CD8-positive, alpha-beta memory T cell (primary cell): ENCODE results near the gene EFHC1. TPM values are rescaled to one million over a fixed set of nuclear protein-coding genes. Genes with fewer than 3 reads are reported as not detected.

Experiments used
- CTCF ChIA-PET: fragments of 350-600 bp; sonication (Branson Sonifier 250); formaldehyde crosslinking; loops from one replicate; lab custom pipeline; 2021; ENCODE audit warnings: antibody characterized with exemption; lab: Charles Lee
- POLR2A ChIA-PET: fragments of 350-600 bp; sonication (Branson Sonifier 250); formaldehyde crosslinking; loops from one replicate; lab custom pipeline; 2021; ENCODE audit warnings: antibody characterized with exemption; lab: Charles Lee
- DNase-seq, 5 donors: peaks; one replicate each; pipeline versions ENCODE4 v3.0.0 to v3.0.0-alpha.2; 2020 to 2022; ENCODE audit warnings: mixed read lengths in 1 of 5
- H3K27ac ChIP-seq: one replicate; pipeline ENCODE4 v1.7.0; 2013; ENCODE audit warnings: low read depth, mild to moderate bottlenecking, low read length, moderate library complexity
- H3K27me3 ChIP-seq: 2 replicates; pipeline ENCODE4 v1.7.0; 2013; ENCODE audit warnings: low read length, mild to moderate bottlenecking; ENCODE audit not compliant: insufficient read depth, poor library complexity, severe bottlenecking
- H3K36me3 ChIP-seq: 2 replicates; pipeline ENCODE4 v1.7.0; 2013; ENCODE audit warnings: mild to moderate bottlenecking, low read length, moderate library complexity; ENCODE audit not compliant: insufficient read depth
- H3K4me1 ChIP-seq: 2 replicates; pipeline ENCODE4 v1.7.0; 2013; ENCODE audit warnings: mild to moderate bottlenecking, low read length, moderate library complexity; ENCODE audit not compliant: insufficient read depth
- H3K4me3 ChIP-seq: 2 replicates; pipeline ENCODE4 v1.7.0; 2013; ENCODE audit warnings: mild to moderate bottlenecking, low read length
- H3K9me3 ChIP-seq: 2 replicates; pipeline ENCODE4 v1.7.0; 2013; ENCODE audit warnings: mild to moderate bottlenecking, low read length
- H3K27ac Mint-ChIP-seq, 8 donors: one replicate each; pipeline ENCODE4 v1.8.0; 2020 to 2021; ENCODE audit warnings: mixed read lengths in 8 of 8, mild to moderate bottlenecking in 6 of 8, inconsistent platforms in 3 of 8, moderate library complexity in 3 of 8
- H3K27me3 Mint-ChIP-seq, 2 donors: one replicate each; pipeline ENCODE4 v1.8.0; 2020 to 2021; ENCODE audit warnings: mixed read lengths in 2 of 2, mild to moderate bottlenecking in 1 of 2, moderate library complexity in 1 of 2
- H3K36me3 Mint-ChIP-seq, 3 donors: one replicate each; pipeline ENCODE4 v1.8.0; 2020 to 2021; ENCODE audit warnings: mixed read lengths in 3 of 3, inconsistent platforms in 1 of 3, mild to moderate bottlenecking in 1 of 3
- H3K4me1 Mint-ChIP-seq, 3 donors: one replicate each; pipeline ENCODE4 v1.8.0; 2020 to 2021; ENCODE audit warnings: mixed read lengths in 3 of 3, inconsistent platforms in 1 of 3, mild to moderate bottlenecking in 1 of 3
- H3K4me3 Mint-ChIP-seq, 7 donors: one replicate each; pipeline ENCODE4 v1.8.0; 2020 to 2021; ENCODE audit warnings: mixed read lengths in 7 of 7, mild to moderate bottlenecking in 6 of 7, moderate library complexity in 4 of 7, inconsistent platforms in 2 of 7
- H3K9me3 Mint-ChIP-seq, 5 donors: one replicate each; pipeline ENCODE4 v1.8.0; 2020 to 2022; ENCODE audit warnings: mixed read lengths in 5 of 5, mild to moderate bottlenecking in 3 of 5, moderate library complexity in 2 of 5, inconsistent platforms in 1 of 5
- polyA plus RNA-seq: library from polyadenylated mRNA; unstranded; fragments of 300-500 nt; fragmentation: Illumina TruSeq; gene quantifications from one replicate; pipeline ENCODE4 v1.2.3, GENCODE V29; 2021
- total RNA-seq, 2 experiments: library from RNA; stranded (reverse); gene quantifications; one replicate each; pipeline ENCODE4 v1.2.3, GENCODE V29; 2021

Gene EFHC1
- total and polyA plus RNA-seq, 3 experiments from 2014 or later, result 1.9 to 5.1 (median 2.6) TPM

- Histone ChIP-seq H3K27me3 (no peaks in the 10 kb centered on the region), H3K4me3 (no peak overlapping the region), H3K27ac (no peak overlapping the region), H3K4me1 (peaks cover 31% of the 10 kb centered on the region), H3K36me3 (no peaks in the 10 kb centered on the region), H3K9me3 (no peaks in the 10 kb centered on the region)
- H3K27me3 Mint-ChIP-seq, result peaks cover 0 to 4% of the 10 kb centered on the region in 2 donors
- ChIA-PET POLR2A (no interaction called here), CTCF (no interaction called here)
- H3K27ac Mint-ChIP-seq, result no peak overlapping the region
- no peak overlapping the region for H3K4me3 Mint-ChIP-seq
- H3K36me3 Mint-ChIP-seq, result peaks cover 0 to 23% (median 5%) of the 10 kb centered on the region in 3 donors
- H3K9me3 Mint-ChIP-seq, result no peaks in the 10 kb centered on the region
- no peak for DNase-seq
- peaks cover 37 to 40% (median 40%) of the 10 kb centered on the region in 3 donors for H3K4me1 Mint-ChIP-seq
Observed at GRCh38 chr6:52533491-52533890, 113.3 kb downstream of the EFHC1 start.

GRCh38 chr6:52534363-52534762, 114.2 kb downstream of the EFHC1 start:
- H3K36me3 Mint-ChIP-seq, result peaks cover 0 to 20% (median 5%) of the 10 kb centered on the region in 3 donors
- peak overlapping the region in 2 of 8 donors; percentile 17 to 76 for H3K27ac Mint-ChIP-seq
- Histone ChIP-seq H3K4me1 (peaks cover 33% of the 10 kb centered on the region), H3K4me3 (no peak overlapping the region), H3K27ac (no peak overlapping the region), H3K36me3 (no peaks in the 10 kb centered on the region), H3K9me3 (no peaks in the 10 kb centered on the region), H3K27me3 (no peaks in the 10 kb centered on the region)
- peak overlapping the region in 1 of 7 donors; percentile 38 for H3K4me3 Mint-ChIP-seq
- no peak for DNase-seq
- H3K27me3 Mint-ChIP-seq, result peaks cover 0 to 4% of the 10 kb centered on the region in 2 donors
- no peaks in the 10 kb centered on the region for H3K9me3 Mint-ChIP-seq
- CTCF ChIA-PET, result interaction anchor here (0.9 to 1.4 kb wide), 4 partner anchors 9 to 64 kb away, joined by 3 to 4 read pairs (median 3); no protein-coding TSS in a partner anchor
- POLR2A ChIA-PET, result no interaction called here
- peaks cover 40 to 48% (median 48%) of the 10 kb centered on the region in 3 donors for H3K4me1 Mint-ChIP-seq

- Histone ChIP-seq H3K27me3 (no peaks in the 10 kb centered on the region), H3K36me3 (no peaks in the 10 kb centered on the region), H3K9me3 (no peaks in the 10 kb centered on the region), H3K4me3 (no peak overlapping the region), H3K4me1 (peaks cover 33% of the 10 kb centered on the region), H3K27ac (no peak overlapping the region)
- peak overlapping the region in 6 of 8 donors; percentile 11 to 80 (median 28) for H3K27ac Mint-ChIP-seq
- peak overlapping the region in 5 of 7 donors; percentile 20 to 84 (median 61) for H3K4me3 Mint-ChIP-seq
- H3K27me3 Mint-ChIP-seq, result peaks cover 0 to 4% of the 10 kb centered on the region in 2 donors
- peaks cover 43 to 55% (median 51%) of the 10 kb centered on the region in 3 donors for H3K4me1 Mint-ChIP-seq
- peaks cover 0 to 20% (median 7%) of the 10 kb centered on the region in 3 donors for H3K36me3 Mint-ChIP-seq
- ChIA-PET POLR2A (interaction anchor here (1.1 kb wide), 1 partner anchor 40 kb away, joined by 3 read pairs; no protein-coding TSS in a partner anchor), CTCF (interaction anchor here (0.9 to 1.4 kb wide), 4 partner anchors 9 to 63 kb away, joined by 3 to 4 read pairs (median 3); no protein-coding TSS in a partner anchor)
- no peaks in the 10 kb centered on the region for H3K9me3 Mint-ChIP-seq
- peak in 1 of 5 donors; percentile 2 for DNase-seq
Observed at GRCh38 chr6:52534966-52535390, 114.8 kb downstream of the EFHC1 start.

- H3K27me3 Mint-ChIP-seq, result peaks cover 0 to 4% of the 10 kb centered on the region in 2 donors
- H3K9me3 ChIP-seq, result no peaks in the 10 kb centered on the region
- H3K4me1 Mint-ChIP-seq, result peaks cover 43 to 60% (median 51%) of the 10 kb centered on the region in 3 donors
- POLR2A ChIA-PET, result interaction anchor here (1.1 kb wide), 1 partner anchor 39 kb away, joined by 3 read pairs; no protein-coding TSS in a partner anchor
- no peak overlapping the region for H3K4me3 ChIP-seq
- DNase-seq, result peak in 2 of 5 donors; percentile 15 to 23
- no peaks in the 10 kb centered on the region for H3K27me3 ChIP-seq
- H3K4me1 ChIP-seq, result peaks cover 33% of the 10 kb centered on the region
- no peaks in the 10 kb centered on the region for H3K36me3 ChIP-seq
- H3K27ac ChIP-seq, result no peak overlapping the region
- H3K4me3 Mint-ChIP-seq, result peak overlapping the region in 6 of 7 donors; percentile 48 to 74 (median 66)
- CTCF ChIA-PET, result interaction anchor here (0.7 to 1.4 kb wide), 6 partner anchors 8 to 62 kb away, joined by 3 to 4 read pairs (median 3); no protein-coding TSS in a partner anchor
- no peaks in the 10 kb centered on the region for H3K9me3 Mint-ChIP-seq
- peaks cover 0 to 17% (median 9%) of the 10 kb centered on the region in 3 donors for H3K36me3 Mint-ChIP-seq
- H3K27ac Mint-ChIP-seq, result peak overlapping the region in 6 of 8 donors; percentile 10 to 75 (median 62)
Observed at GRCh38 chr6:52535711-52536423, 115.7 kb downstream of the EFHC1 start.

GRCh38 chr6:52536424-52536916, 116.3 kb downstream of the EFHC1 start:
- Histone ChIP-seq H3K4me1 (peaks cover 33% of the 10 kb centered on the region), H3K27me3 (no peaks in the 10 kb centered on the region), H3K27ac (no peak overlapping the region), H3K36me3 (no peaks in the 10 kb centered on the region), H3K9me3 (no peaks in the 10 kb centered on the region), H3K4me3 (no peak overlapping the region)
- ChIA-PET POLR2A (no interaction called here), CTCF (interaction anchor here (0.5 to 1.4 kb wide), 5 partner anchors 8 to 138 kb away, joined by 3 to 4 read pairs (median 3); no protein-coding TSS in a partner anchor)
- H3K27ac Mint-ChIP-seq, result peak overlapping the region in 2 of 8 donors; percentile 10 to 13
- peaks cover 0 to 4% of the 10 kb centered on the region in 2 donors for H3K27me3 Mint-ChIP-seq
- H3K4me3 Mint-ChIP-seq, result peak overlapping the region in 2 of 7 donors; percentile 50 to 72
- H3K36me3 Mint-ChIP-seq, result peaks cover 0 to 17% (median 9%) of the 10 kb centered on the region in 3 donors
- DNase-seq, result no peak
- H3K9me3 Mint-ChIP-seq, result no peaks in the 10 kb centered on the region
- peaks cover 43 to 60% (median 51%) of the 10 kb centered on the region in 3 donors for H3K4me1 Mint-ChIP-seq

- no peaks in the 10 kb centered on the region for H3K27me3 ChIP-seq
- peaks cover 33% of the 10 kb centered on the region for H3K4me1 ChIP-seq
- Mint-ChIP-seq H3K36me3 (peaks cover 0 to 17% (median 6%) of the 10 kb centered on the region in 3 donors), H3K4me3 (peak overlapping the region in 6 of 7 donors; percentile 1 to 57 (median 14)), H3K4me1 (peaks cover 43 to 60% (median 51%) of the 10 kb centered on the region in 3 donors), H3K27me3 (peaks cover 0 to 4% of the 10 kb centered on the region in 2 donors), H3K9me3 (no peaks in the 10 kb centered on the region), H3K27ac (peak overlapping the region in 5 of 8 donors; percentile 2 to 26 (median 10))
- H3K9me3 ChIP-seq, result no peaks in the 10 kb centered on the region
- no peak overlapping the region for H3K4me3 ChIP-seq
- no peaks in the 10 kb centered on the region for H3K36me3 ChIP-seq
- ChIA-PET CTCF (interaction anchor here (0.5 to 1.4 kb wide), 2 partner anchors 16 to 138 kb away, joined by 3 read pairs; no protein-coding TSS in a partner anchor), POLR2A (no interaction called here)
- DNase-seq, result peak in 1 of 5 donors; percentile 6
- no peak overlapping the region for H3K27ac ChIP-seq
Observed at GRCh38 chr6:52537001-52537753, 117.0 kb downstream of the EFHC1 start.

- peaks cover 0 to 15% (median 6%) of the 10 kb centered on the region in 3 donors for H3K36me3 Mint-ChIP-seq
- Histone ChIP-seq H3K9me3 (no peaks in the 10 kb centered on the region), H3K4me1 (peaks cover 33% of the 10 kb centered on the region), H3K27me3 (no peaks in the 10 kb centered on the region), H3K36me3 (no peaks in the 10 kb centered on the region), H3K27ac (no peak overlapping the region), H3K4me3 (no peak overlapping the region)
- H3K4me3 Mint-ChIP-seq, result peak overlapping the region in 1 of 7 donors; percentile 22
- no peak for DNase-seq
- peaks cover 43 to 60% (median 51%) of the 10 kb centered on the region in 3 donors for H3K4me1 Mint-ChIP-seq
- CTCF ChIA-PET, result no interaction called here
- H3K27me3 Mint-ChIP-seq, result peaks cover 0 to 4% of the 10 kb centered on the region in 2 donors
- H3K27ac Mint-ChIP-seq, result peak overlapping the region in 2 of 8 donors; percentile 1 to 59
- POLR2A ChIA-PET, result no interaction called here
- H3K9me3 Mint-ChIP-seq, result no peaks in the 10 kb centered on the region
Observed at GRCh38 chr6:52538252-52538900, 118.2 kb downstream of the EFHC1 start.
